ENCODE results near the gene LIM2.

The LIM2 gene

GRCh38 chr19:51430221-51430620 is 42.4 kb upstream of the LIM2 start:
- Histone ChIP-seq H3K18ac (ENCODE audit: low read length) (no peak overlapping the region), H4K91ac (ENCODE audit: low read depth, low read length) (no peak overlapping the region), H3K9ac (ENCODE audit: low read length) (no peak overlapping the region), H3K23ac (ENCODE audit: low read length) (no peak overlapping the region), H2BK12ac (ENCODE audit: low read length) (no peak overlapping the region), H3K4me3 (ENCODE audit: low read depth, low read length) (no peak overlapping the region), H3K27ac (ENCODE audit: low read depth, low read length) (no peak overlapping the region), H3K14ac (ENCODE audit: low read length) (no peak overlapping the region), H2AFZ (ENCODE audit: insufficient read depth, low read length, poor library complexity) (no peak overlapping the region), H4K12ac (ENCODE audit: low read depth, low read length) (no peak overlapping the region), H3K4me2 (ENCODE audit: low read length) (no peak overlapping the region), H3K4me1 (ENCODE audit: control insufficient read depth in 1 of 2, insufficient read depth in 2 of 2, low read length in 2 of 2) (no peaks in the 10 kb centered on the region), H3K27me3 (ENCODE audit: insufficient read depth, low read length) (no peaks in the 10 kb centered on the region), H3K79me1 (ENCODE audit: low read length) (no peaks in the 10 kb centered on the region), H2AK5ac (ENCODE audit: low read length) (no peak overlapping the region), H2BK5ac (ENCODE audit: low read depth, low read length, poor library complexity) (no peak overlapping the region), H3K79me2 (ENCODE audit: control insufficient read depth, insufficient read depth, low read length, poor library complexity) (no peaks in the 10 kb centered on the region), H4K8ac (ENCODE audit: low read depth, low read length) (no peak overlapping the region), H3K4ac (ENCODE audit: low read depth, low read length) (no peak overlapping the region), H2BK120ac (ENCODE audit: insufficient read depth, low read length, poor library complexity) (no peak overlapping the region), H3K9me3 (ENCODE audit: insufficient read depth, low read depth, low read length) (peaks cover 8% of the 10 kb centered on the region), H3K36me3 (ENCODE audit: control insufficient read depth in 1 of 2, insufficient read depth in 2 of 2, low read length in 2 of 2) (no peaks in the 10 kb centered on the region)
- WGBS (ENCODE audit: extremely low coverage, insufficient coverage, insufficient read length): no CpG with 5 or more reads among the region's 3 CpGs
- no peak for DNase-seq

- no peak overlapping the region for H3K14ac ChIP-seq (ENCODE audit: low read length)
- no peaks in the 10 kb centered on the region for H3K79me1 ChIP-seq (ENCODE audit: low read length)
- H3K36me3 ChIP-seq (ENCODE audit: control insufficient read depth in 1 of 2, insufficient read depth in 2 of 2, low read length in 2 of 2): no peaks in the 10 kb centered on the region
- H3K4me2 ChIP-seq (ENCODE audit: low read length): no peak overlapping the region
- H3K27ac ChIP-seq (ENCODE audit: low read depth, low read length): no peak overlapping the region
- no peak overlapping the region for H3K18ac ChIP-seq (ENCODE audit: low read length)
- H3K9ac ChIP-seq (ENCODE audit: low read length): no peak overlapping the region
- no peak overlapping the region for H4K8ac ChIP-seq (ENCODE audit: low read depth, low read length)
- H3K9me3 ChIP-seq (ENCODE audit: insufficient read depth, low read depth, low read length): peaks cover 8% of the 10 kb centered on the region
- no peak overlapping the region for H3K4me3 ChIP-seq (ENCODE audit: low read depth, low read length)
- H4K91ac ChIP-seq (ENCODE audit: low read depth, low read length): no peak overlapping the region
- no peak overlapping the region for H4K12ac ChIP-seq (ENCODE audit: low read depth, low read length)
- whole genome bisulfite sequencing (ENCODE audit: extremely low coverage, insufficient coverage, insufficient read length): no CpG with 5 or more reads among the region's 3 CpGs
- H2AK5ac ChIP-seq (ENCODE audit: low read length): no peak overlapping the region
- no peak overlapping the region for H3K4ac ChIP-seq (ENCODE audit: low read depth, low read length)
- H2BK120ac ChIP-seq (ENCODE audit: insufficient read depth, low read length, poor library complexity): no peak overlapping the region
- H3K27me3 ChIP-seq (ENCODE audit: insufficient read depth, low read length): no peaks in the 10 kb centered on the region
- H3K4me1 ChIP-seq (ENCODE audit: control insufficient read depth in 1 of 2, insufficient read depth in 2 of 2, low read length in 2 of 2): no peaks in the 10 kb centered on the region
- H3K23ac ChIP-seq (ENCODE audit: low read length): no peak overlapping the region
- no peak overlapping the region for H2BK12ac ChIP-seq (ENCODE audit: low read length)
- peak in 1 of 2 donors; percentile 4 for DNase-seq
- H3K79me2 ChIP-seq (ENCODE audit: control insufficient read depth, insufficient read depth, low read length, poor library complexity): no peaks in the 10 kb centered on the region
- no peak overlapping the region for H2BK5ac ChIP-seq (ENCODE audit: low read depth, low read length, poor library complexity)
- no peak overlapping the region for H2AFZ ChIP-seq (ENCODE audit: insufficient read depth, low read length, poor library complexity)
Observed at GRCh38 chr19:51427201-51427600, 39.4 kb upstream of the LIM2 start.

- H3K9ac ChIP-seq (ENCODE audit: low read length): no peak overlapping the region
- no peak overlapping the region for H4K12ac ChIP-seq (ENCODE audit: low read depth, low read length)
- DNase-seq: peak; percentile 77 to 96
- H3K4me2 ChIP-seq (ENCODE audit: low read length): no peak overlapping the region
- H3K4me1 ChIP-seq (ENCODE audit: control insufficient read depth in 1 of 2, insufficient read depth in 2 of 2, low read length in 2 of 2): no peaks in the 10 kb centered on the region
- no peak overlapping the region for H3K23ac ChIP-seq (ENCODE audit: low read length)
- no peak overlapping the region for H2BK5ac ChIP-seq (ENCODE audit: low read depth, low read length, poor library complexity)
- no peak overlapping the region for H2BK12ac ChIP-seq (ENCODE audit: low read length)
- H3K79me1 ChIP-seq (ENCODE audit: low read length): no peaks in the 10 kb centered on the region
- no peak overlapping the region for H3K4ac ChIP-seq (ENCODE audit: low read depth, low read length)
- H3K14ac ChIP-seq (ENCODE audit: low read length): no peak overlapping the region
- no peak overlapping the region for H3K18ac ChIP-seq (ENCODE audit: low read length)
- H4K8ac ChIP-seq (ENCODE audit: low read depth, low read length): no peak overlapping the region
- no peak overlapping the region for H4K91ac ChIP-seq (ENCODE audit: low read depth, low read length)
- no peaks in the 10 kb centered on the region for H3K36me3 ChIP-seq (ENCODE audit: control insufficient read depth in 1 of 2, insufficient read depth in 2 of 2, low read length in 2 of 2)
- no peak overlapping the region for H3K4me3 ChIP-seq (ENCODE audit: low read depth, low read length)
- H3K27ac ChIP-seq (ENCODE audit: low read depth, low read length): no peak overlapping the region
- H3K27me3 ChIP-seq (ENCODE audit: insufficient read depth, low read length): no peaks in the 10 kb centered on the region
- H2AFZ ChIP-seq (ENCODE audit: insufficient read depth, low read length, poor library complexity): no peak overlapping the region
- H2BK120ac ChIP-seq (ENCODE audit: insufficient read depth, low read length, poor library complexity): no peak overlapping the region
- peaks cover 8% of the 10 kb centered on the region for H3K9me3 ChIP-seq (ENCODE audit: insufficient read depth, low read depth, low read length)
- H2AK5ac ChIP-seq (ENCODE audit: low read length): no peak overlapping the region
- H3K79me2 ChIP-seq (ENCODE audit: control insufficient read depth, insufficient read depth, low read length, poor library complexity): no peaks in the 10 kb centered on the region
- WGBS (ENCODE audit: extremely low coverage, insufficient coverage, insufficient read length): no CpG with 5 or more reads among the region's 19 CpGs
Observed at GRCh38 chr19:51422053-51422448, 34.3 kb upstream of the LIM2 start.

DNA sequence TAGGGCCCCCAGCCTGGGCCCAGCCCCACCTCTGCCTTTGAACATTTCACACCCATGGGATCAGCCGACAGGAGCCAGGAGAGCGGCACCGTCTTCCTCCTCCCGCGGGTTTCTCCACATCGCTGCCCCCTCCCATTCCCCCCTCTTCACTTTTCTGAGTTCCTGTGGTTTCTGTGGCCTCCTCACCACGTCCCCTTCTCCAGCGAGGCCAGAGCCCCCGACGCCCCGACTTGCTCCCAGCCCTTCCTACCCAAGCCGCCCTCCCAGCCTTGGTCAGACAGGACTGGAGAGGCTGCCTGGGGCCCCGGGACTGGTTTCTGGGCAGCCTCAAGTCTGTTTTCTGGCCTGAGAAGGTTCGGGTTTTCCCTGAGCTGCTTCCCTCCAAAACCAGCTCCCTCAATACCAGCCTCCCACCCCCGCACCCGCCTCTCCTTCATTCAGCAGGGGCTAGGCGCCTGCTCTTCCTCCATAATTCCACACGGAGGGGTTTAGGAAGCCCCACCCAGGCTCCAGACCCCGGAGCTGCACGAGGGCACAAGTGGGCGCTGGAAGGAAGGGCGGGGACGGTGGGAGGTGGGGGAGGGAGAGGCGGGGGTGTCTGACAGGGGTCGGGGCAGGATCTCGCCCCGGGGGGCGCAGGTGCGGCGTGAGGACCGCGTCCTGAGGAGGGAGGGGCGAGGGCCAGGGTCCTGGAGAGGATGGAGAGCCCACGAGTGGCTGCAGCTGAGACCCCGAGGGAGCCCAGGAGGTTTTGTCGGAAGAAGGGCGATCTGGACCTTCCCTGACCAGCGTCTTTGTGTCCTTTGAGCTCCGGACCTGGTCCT is 33.7 kb upstream of the LIM2 start:
- Histone ChIP-seq H4K8ac (ENCODE audit: low read depth, low read length) (no peak overlapping the region), H3K9ac (ENCODE audit: low read length) (no peak overlapping the region), H3K4me1 (ENCODE audit: control insufficient read depth in 1 of 2, insufficient read depth in 2 of 2, low read length in 2 of 2) (no peaks in the 10 kb centered on the region), H3K4ac (ENCODE audit: low read depth, low read length) (no peak overlapping the region), H3K18ac (ENCODE audit: low read length) (no peak overlapping the region), H3K27ac (ENCODE audit: low read depth, low read length) (no peak overlapping the region), H2AK5ac (ENCODE audit: low read length) (no peak overlapping the region), H3K4me2 (ENCODE audit: low read length) (no peak overlapping the region), H3K79me1 (ENCODE audit: low read length) (no peaks in the 10 kb centered on the region), H2BK5ac (ENCODE audit: low read depth, low read length, poor library complexity) (no peak overlapping the region), H3K4me3 (ENCODE audit: low read depth, low read length) (peak overlapping the region; percentile 23), H3K23ac (ENCODE audit: low read length) (no peak overlapping the region), H3K79me2 (ENCODE audit: control insufficient read depth, insufficient read depth, low read length, poor library complexity) (no peaks in the 10 kb centered on the region), H3K9me3 (ENCODE audit: insufficient read depth, low read depth, low read length) (peaks cover 6% of the 10 kb centered on the region), H2BK12ac (ENCODE audit: low read length) (no peak overlapping the region), H2AFZ (ENCODE audit: insufficient read depth, low read length, poor library complexity) (no peak overlapping the region), H4K91ac (ENCODE audit: low read depth, low read length) (no peak overlapping the region), H2BK120ac (ENCODE audit: insufficient read depth, low read length, poor library complexity) (no peak overlapping the region), H3K36me3 (ENCODE audit: control insufficient read depth in 1 of 2, insufficient read depth in 2 of 2, low read length in 2 of 2) (no peaks in the 10 kb centered on the region), H3K27me3 (ENCODE audit: insufficient read depth, low read length) (no peaks in the 10 kb centered on the region), H4K12ac (ENCODE audit: low read depth, low read length) (no peak overlapping the region), H3K14ac (ENCODE audit: low read length) (no peak overlapping the region)
- no peak for DNase-seq
- WGBS (ENCODE audit: extremely low coverage, insufficient coverage, insufficient read length): no CpG with 5 or more reads among the region's 39 CpGs
